ENCODE results near the gene TRIM38.

The TRIM38 gene

DNA sequence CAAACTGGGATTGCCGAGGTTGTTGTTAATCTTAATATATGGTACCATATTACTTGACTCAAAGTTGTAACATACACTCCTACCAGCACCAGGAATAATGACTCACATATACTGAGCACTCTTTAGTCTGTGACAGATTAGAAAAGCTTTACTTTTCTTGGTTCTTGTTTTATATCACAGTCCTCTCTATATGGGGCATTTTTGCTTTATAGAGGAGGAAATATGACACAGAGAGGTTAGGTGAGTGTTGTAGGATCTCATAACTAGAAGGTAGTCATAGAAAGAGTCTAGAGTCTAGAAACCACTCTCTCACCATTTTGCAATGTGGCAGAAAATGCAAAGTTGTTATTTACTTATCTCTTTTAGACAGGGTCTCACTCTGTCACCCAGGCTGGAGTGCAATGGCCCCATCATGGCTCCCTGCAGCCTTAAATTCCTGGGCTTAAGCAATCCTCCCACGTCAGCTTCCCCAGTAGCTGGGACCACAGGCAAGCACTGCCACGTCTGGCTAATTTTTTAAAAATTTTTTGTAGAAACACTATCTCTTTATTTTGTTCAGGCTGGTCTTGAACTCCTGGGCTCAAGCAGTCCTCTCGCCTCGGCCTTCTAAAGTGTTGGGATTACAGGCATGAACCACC, 13.4 kb downstream of the TRIM38 start:
- Histone ChIP-seq H3K27ac (replicated peaks) (no peak overlapping the region), H3K27me3 (ENCODE audit: insufficient read depth, poor library complexity, severe bottlenecking) (no peaks in the 10 kb centered on the region), H3K4me3 (replicated peaks; ENCODE audit: insufficient read depth, low read length) (no peak overlapping the region)
- TF ChIP-seq, protein P1, sequence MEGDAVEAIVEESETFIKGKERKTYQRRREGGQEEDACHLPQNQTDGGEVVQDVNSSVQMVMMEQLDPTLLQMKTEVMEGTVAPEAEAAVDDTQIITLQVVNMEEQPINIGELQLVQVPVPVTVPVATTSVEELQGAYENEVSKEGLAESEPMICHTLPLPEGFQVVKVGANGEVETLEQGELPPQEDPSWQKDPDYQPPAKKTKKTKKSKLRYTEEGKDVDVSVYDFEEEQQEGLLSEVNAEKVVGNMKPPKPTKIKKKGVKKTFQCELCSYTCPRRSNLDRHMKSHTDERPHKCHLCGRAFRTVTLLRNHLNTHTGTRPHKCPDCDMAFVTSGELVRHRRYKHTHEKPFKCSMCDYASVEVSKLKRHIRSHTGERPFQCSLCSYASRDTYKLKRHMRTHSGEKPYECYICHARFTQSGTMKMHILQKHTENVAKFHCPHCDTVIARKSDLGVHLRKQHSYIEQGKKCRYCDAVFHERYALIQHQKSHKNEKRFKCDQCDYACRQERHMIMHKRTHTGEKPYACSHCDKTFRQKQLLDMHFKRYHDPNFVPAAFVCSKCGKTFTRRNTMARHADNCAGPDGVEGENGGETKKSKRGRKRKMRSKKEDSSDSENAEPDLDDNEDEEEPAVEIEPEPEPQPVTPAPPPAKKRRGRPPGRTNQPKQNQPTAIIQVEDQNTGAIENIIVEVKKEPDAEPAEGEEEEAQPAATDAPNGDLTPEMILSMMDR (IDR thresholded peaks at IDR 0.05; ENCODE audit: insufficient read depth, low read length), result no peak
- no peak for TF ChIP-seq SPI1 (IDR thresholded peaks at IDR 0.05; ENCODE audit: borderline replicate concordance, low read depth)
- no peak for TF ChIP-seq POLR2AphosphoS5 (IDR thresholded peaks at IDR 0.05; ENCODE audit: low read depth)
- TF ChIP-seq, protein P2, sequence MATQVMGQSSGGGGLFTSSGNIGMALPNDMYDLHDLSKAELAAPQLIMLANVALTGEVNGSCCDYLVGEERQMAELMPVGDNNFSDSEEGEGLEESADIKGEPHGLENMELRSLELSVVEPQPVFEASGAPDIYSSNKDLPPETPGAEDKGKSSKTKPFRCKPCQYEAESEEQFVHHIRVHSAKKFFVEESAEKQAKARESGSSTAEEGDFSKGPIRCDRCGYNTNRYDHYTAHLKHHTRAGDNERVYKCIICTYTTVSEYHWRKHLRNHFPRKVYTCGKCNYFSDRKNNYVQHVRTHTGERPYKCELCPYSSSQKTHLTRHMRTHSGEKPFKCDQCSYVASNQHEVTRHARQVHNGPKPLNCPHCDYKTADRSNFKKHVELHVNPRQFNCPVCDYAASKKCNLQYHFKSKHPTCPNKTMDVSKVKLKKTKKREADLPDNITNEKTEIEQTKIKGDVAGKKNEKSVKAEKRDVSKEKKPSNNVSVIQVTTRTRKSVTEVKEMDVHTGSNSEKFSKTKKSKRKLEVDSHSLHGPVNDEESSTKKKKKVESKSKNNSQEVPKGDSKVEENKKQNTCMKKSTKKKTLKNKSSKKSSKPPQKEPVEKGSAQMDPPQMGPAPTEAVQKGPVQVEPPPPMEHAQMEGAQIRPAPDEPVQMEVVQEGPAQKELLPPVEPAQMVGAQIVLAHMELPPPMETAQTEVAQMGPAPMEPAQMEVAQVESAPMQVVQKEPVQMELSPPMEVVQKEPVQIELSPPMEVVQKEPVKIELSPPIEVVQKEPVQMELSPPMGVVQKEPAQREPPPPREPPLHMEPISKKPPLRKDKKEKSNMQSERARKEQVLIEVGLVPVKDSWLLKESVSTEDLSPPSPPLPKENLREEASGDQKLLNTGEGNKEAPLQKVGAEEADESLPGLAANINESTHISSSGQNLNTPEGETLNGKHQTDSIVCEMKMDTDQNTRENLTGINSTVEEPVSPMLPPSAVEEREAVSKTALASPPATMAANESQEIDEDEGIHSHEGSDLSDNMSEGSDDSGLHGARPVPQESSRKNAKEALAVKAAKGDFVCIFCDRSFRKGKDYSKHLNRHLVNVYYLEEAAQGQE (IDR thresholded peaks at IDR 0.05; ENCODE audit: insufficient replicate concordance, low read depth), result no peak
- TF ChIP-seq GABPA (IDR thresholded peaks at IDR 0.05; ENCODE audit: low read depth), result no peak
- DNase-seq (ENCODE audit: low read depth in 1 of 2, low spot score in 1 of 2), result no peak

DNA sequence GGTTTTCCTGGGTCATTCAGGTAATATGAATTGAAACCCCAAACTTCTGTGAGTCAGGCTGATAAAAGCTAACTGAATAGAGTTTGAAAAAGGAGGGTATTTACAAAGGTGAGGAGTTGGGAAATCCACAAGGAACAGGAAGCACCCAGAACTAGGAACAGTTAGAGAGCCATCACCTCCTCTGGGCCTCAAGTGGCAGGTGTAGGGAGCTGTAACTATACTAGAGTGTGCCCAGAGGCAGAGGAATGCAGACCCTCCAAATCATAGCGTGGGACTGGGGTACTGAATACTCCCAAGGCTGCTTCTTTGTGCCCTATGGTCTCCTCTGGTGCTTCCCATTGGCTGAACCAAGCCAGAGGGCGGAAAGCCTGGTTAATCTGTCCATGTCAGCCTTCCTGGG, 18.3 kb downstream of the TRIM38 start:
- no peak for DNase-seq (ENCODE audit: low read depth in 1 of 2, low spot score in 1 of 2)
- H3K27ac ChIP-seq (replicated peaks), result no peak overlapping the region
- H3K27me3 ChIP-seq (ENCODE audit: insufficient read depth, poor library complexity, severe bottlenecking), result no peaks in the 10 kb centered on the region
- TF ChIP-seq POLR2AphosphoS5 (IDR thresholded peaks at IDR 0.05; ENCODE audit: low read depth), result no peak
- TF ChIP-seq, protein P1 (IDR thresholded peaks at IDR 0.05; ENCODE audit: insufficient read depth, low read length), result no peak
- H3K4me3 ChIP-seq (replicated peaks; ENCODE audit: insufficient read depth, low read length), result no peak overlapping the region

DNA sequence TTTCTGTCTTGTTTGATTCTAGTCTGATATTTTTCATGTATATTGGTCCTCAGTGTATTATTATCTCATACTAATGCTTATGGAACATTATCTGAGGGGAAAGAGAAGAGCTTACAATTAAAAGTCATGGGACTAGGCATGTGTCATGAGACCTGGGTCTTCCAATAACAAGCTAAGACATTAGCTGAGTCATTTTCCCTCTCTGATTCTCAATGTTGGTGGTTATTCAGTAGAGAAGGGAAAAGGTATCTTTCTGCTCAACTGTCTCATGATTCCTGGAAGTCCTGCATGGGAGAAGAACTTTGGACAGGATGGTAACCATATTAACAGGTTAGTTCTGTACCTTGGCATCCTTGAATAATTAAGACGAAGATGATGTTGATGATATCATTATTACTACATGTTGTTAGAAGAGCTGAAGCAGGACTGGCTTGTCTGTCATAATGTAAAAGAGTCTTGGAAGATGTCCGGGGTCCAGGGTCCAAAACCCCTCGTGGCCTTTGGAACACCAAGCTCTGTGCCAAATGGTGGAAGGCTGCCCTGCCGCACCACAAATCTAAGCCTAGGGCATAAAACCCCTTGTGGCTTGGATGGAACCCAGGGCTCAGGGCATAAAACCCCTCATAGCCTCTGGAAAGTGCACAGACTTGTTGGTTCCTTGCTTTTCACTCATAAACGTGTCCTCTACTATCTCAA, 19.1 kb downstream of the TRIM38 start:
- DNase-seq (ENCODE audit: low read depth in 1 of 2, low spot score in 1 of 2), result no peak
- Histone ChIP-seq H3K27me3 (ENCODE audit: insufficient read depth, poor library complexity, severe bottlenecking) (no peaks in the 10 kb centered on the region), H3K4me3 (replicated peaks; ENCODE audit: insufficient read depth, low read length) (no peak overlapping the region), H3K27ac (replicated peaks) (no peak overlapping the region)
- no peak for TF ChIP-seq SPI1 (IDR thresholded peaks at IDR 0.05; ENCODE audit: borderline replicate concordance, low read depth)
- no peak for TF ChIP-seq GABPA (IDR thresholded peaks at IDR 0.05; ENCODE audit: low read depth)

DNA sequence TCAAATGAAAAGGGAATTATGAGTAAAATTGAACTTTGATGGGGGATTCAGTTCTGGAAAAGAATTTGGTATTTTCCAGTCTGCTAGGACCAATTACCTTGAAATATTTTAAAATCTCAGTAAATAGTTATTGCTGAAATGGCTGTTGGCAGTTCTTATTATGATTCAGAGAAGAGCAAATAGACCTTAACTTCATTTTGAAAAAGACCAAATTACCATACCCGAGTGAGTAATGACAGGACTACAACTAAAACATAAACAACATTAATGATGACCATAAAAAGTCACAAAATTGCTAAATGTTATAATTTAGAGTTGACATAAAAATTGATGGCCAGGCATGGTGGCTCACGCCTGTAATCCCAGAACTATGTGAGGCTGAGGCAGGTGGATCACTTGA, 21.7 kb downstream of the TRIM38 start:
- Histone ChIP-seq H3K4me3 (replicated peaks; ENCODE audit: insufficient read depth, low read length) (no peak overlapping the region), H3K27ac (replicated peaks) (no peak overlapping the region), H3K27me3 (ENCODE audit: insufficient read depth, poor library complexity, severe bottlenecking) (no peaks in the 10 kb centered on the region)
- no peak for DNase-seq (ENCODE audit: low read depth in 1 of 2, low spot score in 1 of 2)
- TF ChIP-seq SPI1 (IDR thresholded peaks at IDR 0.05; ENCODE audit: borderline replicate concordance, low read depth) (no peak), GABPA (IDR thresholded peaks at IDR 0.05; ENCODE audit: low read depth) (no peak), POLR2AphosphoS5 (IDR thresholded peaks at IDR 0.05; ENCODE audit: low read depth) (no peak)
- TF ChIP-seq, protein P2 (IDR thresholded peaks at IDR 0.05; ENCODE audit: insufficient replicate concordance, low read depth), result no peak
- TF ChIP-seq, protein P1 (IDR thresholded peaks at IDR 0.05; ENCODE audit: insufficient read depth, low read length), result no peak
